GM21381 (cell line): Measurements from ENCODE around the gene SHC3.
"Not testable (repeated sequence)": the region's sequence is repeated elsewhere in the genome, so short reads cannot be mapped to it uniquely, and the experiment has no call there.

Source experiments
- ATAC-seq: cut with Tn5 transposase; IDR thresholded peaks from one replicate; pipeline ENCODE4 v1.9.1; 2021; ENCODE audit warnings: mild to moderate bottlenecking, moderate library complexity; ENCODE audit not compliant: unreplicated experiment

The SHC3 gene

DNA sequence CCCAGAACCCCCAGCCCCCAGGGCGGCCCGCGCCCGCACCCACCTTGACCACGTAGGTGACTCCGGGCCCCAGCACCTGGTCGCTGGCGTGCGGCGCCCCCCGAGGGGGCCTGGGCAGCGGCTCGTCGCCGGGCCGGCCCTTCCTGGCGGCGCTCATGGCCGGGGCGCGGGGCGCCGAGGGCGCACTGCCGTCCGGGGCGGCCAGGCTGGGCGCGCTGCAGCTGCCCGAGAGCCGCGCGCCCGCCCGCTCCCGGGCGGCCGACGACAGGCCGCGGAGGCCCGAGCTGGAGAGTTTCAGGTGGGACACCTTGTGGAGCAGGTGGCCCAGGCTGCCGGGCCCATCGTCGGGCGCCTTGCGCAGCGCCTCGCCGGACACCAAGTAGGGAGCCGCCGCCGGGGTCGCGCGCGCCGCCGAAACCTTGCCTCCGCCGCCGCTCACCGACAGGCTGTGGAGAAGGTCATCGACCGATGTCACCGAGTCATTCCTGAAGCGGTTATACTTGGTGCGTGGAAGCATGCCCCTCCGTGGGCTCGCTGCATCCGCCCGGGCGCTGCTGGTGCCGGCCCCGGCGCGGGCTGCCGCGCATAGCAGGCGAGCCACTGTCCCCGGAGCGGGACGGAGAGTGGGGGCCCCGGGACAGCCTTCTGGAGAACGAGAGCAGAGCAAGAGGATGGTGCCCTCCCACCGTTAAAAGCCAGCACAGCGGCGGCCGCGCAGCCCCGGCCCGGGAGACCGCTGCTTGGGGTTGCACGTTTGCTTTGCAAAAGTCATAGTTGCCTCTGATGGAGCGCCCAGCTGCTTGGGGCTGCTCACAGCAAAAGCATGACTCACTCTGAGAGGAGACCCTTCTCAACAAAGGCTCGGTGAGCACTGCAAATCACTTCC, at the start of gene SHC3:
SHC3 (minus strand) TSS at position 875 of the 886 bp plus-strand sequence; CDS start at position 517, 358 bp downstream.
- ATAC-seq: no peak

- no peak for ATAC-seq
Observed at GRCh38 chr9:89225991-89226471, 47.4 kb upstream of the SHC3 start.

GRCh38 chr9:89225587-89225986, 47.0 kb upstream of the SHC3 start:
- ATAC-seq: no peak

GRCh38 chr9:89225036-89225435, 46.4 kb upstream of the SHC3 start:
- ATAC-seq: no peak

GRCh38 chr9:89224633-89225032, 46.0 kb upstream of the SHC3 start:
- ATAC-seq: no peak

DNA sequence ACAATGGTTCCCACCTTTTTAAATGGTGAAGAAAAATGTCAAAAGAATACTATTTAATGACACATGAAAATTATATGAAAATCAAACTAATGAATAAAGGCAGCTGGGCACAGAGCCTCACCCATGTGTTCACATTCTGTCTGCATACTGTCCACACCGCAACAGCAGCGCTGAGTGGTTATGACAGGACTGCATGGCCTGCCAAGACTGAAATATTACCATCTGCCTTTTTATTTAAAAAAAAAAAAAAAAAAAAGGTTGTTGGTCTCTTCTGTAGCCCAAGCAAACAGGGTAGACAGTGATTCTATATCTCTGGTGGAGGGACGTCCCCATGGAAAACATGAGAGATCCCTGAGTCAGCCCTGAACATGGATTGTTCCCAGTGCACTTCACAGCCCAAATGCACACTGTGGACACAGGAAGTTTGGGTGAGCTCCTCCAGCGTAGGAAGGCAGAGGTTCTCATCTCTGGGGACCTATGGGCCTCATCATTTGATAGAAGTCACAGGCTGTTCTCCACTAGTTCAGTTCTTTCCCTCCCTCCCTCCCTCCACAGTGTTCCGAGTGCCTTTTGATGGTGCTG, 44.9 kb upstream of the SHC3 start:
- no peak for ATAC-seq

DNA sequence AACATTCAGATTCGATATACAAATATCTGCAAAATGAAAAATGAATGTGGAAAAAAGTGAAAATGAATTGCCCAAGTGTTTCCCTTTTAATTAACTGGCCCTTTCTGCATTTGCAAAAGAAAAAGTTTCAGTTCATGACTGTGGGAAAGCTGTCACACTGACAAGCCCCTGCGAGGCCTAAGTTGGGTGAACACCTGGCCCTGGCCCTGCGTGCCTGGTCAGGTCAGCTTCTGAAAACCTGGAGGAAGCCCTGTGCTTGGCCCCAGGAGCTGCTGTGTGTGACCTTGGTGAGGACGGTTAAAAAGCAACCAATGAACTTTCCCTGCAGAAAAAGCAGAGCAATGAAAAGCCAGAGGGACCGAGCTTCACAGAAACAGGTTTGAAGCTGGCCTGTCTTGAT, 41.0 kb upstream of the SHC3 start:
- no peak for ATAC-seq

- ATAC-seq: no peak
Observed at GRCh38 chr9:89218040-89218928, 39.7 kb upstream of the SHC3 start.

GRCh38 chr9:89215342-89215741, 36.7 kb upstream of the SHC3 start:
- ATAC-seq: no peak

GRCh38 chr9:89213396-89213880, 34.8 kb upstream of the SHC3 start:
- no peak for ATAC-seq

GRCh38 chr9:89212171-89212570, 33.6 kb upstream of the SHC3 start:
- ATAC-seq: no peak

DNA sequence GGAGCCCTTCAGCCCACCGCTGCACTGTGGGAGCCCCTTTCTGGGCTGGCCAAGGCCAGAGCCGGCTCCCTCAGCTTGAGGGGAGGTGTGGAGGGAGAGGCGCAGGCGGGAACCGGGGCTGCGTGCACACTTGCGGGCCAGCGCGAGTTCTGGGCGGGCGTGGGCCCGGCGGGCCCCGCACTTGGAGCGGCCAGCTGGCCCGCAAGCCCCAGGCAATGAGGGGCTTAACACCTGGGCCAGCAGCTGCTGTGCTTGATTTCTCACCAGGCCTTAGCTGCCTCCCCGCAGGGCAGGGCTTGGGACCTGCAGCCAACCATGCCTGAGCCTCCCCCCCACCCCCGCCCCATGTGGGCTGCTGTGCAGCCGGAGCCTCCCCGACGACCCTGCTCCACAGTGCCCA, 30.7 kb upstream of the SHC3 start:
- not testable (repeated sequence) for ATAC-seq

GRCh38 chr9:89207026-89207425, 28.4 kb upstream of the SHC3 start:
- ATAC-seq: no peak

GRCh38 chr9:89204801-89205200, 26.2 kb upstream of the SHC3 start:
- no peak for ATAC-seq

DNA sequence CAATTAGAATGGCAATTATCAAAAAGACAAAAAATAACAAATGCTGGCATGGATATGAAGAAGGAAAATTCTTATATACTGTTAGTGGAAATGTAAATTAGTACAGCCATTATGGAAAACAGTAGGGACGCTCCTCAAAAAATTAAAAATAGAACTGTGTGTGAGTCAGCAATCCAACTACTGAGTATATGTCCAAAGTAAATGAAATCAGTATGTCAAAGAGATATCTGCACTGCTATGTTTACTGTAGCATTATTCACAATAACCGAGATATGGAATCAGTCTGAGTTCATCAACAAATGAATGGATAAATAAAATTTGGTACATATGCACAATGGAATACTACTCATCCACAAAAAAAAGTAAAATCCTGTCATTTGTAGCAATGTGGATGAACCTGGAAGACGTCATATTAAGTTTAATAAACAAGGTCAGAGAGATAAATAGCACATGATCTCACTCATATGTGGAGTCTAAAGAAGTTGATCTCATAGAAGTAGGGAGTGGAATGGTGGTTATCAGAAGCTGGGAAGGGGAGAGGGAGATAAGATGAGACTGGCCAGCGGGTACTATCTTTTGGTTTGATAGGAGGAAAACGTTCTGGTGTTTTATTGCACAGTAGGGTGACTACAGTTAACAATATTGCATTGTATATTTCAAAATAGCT, 16.6 kb upstream of the SHC3 start:
- ATAC-seq: no peak

- ATAC-seq: no peak
Observed at GRCh38 chr9:89194421-89195130, 16.0 kb upstream of the SHC3 start.

DNA sequence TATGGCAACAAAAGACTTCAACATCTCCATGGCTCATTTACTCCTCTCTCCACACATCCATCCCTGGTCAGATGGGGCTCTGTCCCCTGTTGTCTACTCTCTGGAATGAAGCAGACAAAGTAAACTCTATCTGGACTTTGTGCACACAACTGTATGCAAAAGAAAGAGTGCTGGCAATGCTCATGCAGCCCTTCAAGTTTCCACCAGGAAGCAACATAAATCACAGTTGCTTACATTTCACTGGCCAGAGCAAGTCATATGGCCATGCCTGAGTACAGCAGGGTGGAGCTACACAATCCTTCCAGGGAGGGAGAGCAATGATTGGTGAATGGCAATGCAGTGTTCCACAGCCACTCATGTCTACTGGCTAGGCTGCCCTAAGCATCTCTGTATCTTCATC, 12.4 kb upstream of the SHC3 start:
- ATAC-seq: no peak

DNA sequence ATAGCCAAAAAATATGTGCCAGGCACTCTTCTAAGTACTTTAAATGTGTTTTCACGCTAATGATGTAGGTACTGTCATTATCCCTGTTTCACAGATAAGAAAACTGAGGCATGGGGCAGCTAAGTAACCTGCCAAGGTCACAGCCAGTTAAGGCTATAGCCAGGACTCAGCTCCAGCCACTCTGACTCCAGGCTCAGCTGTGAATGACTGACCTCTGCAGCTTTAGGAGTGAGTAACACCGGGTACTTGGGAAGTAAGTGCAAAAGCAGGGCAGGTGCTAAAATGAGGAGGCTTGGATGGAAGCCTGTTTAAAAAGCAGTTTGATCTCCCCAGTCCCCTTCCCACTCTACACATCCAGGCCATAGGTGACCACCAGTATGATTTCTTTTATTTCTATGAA, 10.6 kb upstream of the SHC3 start:
- no peak for ATAC-seq

GRCh38 chr9:89187950-89188349, 9.3 kb upstream of the SHC3 start:
- ATAC-seq: no peak

- no peak for ATAC-seq
Observed at GRCh38 chr9:89187541-89187940, 8.9 kb upstream of the SHC3 start.
